Suppressor macrophage treated with lipopolysaccharide for 4 hours (primary cell): ENCODE data around the gene PGC.

ENCODE experiments used
- DNase-seq: peaks from one replicate; pipeline ENCODE4 v3.0.0-alpha.2; 2020

Gene PGC

DNA sequence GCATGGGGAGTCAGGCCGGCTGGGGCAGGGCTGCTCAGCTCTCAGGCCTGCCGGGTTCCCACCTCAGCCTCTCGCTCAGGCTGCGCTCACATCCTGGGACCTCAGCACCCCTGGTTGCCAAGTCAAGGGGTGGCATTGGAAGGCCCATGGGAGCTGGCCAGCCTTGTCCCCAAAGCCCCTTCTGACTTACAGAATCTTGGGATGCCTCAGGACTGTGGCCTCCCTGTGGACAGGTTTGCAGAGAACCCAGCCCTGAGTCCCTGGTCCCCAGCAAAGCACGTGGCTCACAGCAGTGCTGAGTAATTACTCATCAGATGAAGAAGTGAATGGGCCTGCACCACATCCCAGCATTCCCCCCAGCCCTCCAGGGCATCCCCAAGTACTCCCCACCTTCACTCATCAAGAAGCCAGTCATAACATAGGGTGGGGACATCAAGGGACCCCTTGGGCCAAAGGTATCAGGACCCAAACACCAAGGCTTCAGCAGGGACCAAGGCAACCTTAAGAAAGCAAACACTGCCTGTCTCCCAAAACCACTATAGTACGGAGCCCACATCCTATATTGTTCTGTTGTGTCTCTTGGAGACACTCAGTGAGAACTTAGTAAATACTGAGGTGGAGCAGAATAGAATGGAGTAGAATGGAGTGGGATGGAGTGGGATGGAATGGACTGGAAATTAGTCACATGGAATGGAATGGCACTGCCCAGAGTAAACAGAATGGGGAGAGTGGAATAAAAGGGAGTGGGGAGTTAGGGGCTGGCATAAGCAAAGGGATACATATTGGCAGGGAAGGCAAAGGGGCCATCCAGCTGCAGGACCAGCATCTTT, 3.6 kb downstream of the PGC start:
- DNase-seq, result no peak

DNA sequence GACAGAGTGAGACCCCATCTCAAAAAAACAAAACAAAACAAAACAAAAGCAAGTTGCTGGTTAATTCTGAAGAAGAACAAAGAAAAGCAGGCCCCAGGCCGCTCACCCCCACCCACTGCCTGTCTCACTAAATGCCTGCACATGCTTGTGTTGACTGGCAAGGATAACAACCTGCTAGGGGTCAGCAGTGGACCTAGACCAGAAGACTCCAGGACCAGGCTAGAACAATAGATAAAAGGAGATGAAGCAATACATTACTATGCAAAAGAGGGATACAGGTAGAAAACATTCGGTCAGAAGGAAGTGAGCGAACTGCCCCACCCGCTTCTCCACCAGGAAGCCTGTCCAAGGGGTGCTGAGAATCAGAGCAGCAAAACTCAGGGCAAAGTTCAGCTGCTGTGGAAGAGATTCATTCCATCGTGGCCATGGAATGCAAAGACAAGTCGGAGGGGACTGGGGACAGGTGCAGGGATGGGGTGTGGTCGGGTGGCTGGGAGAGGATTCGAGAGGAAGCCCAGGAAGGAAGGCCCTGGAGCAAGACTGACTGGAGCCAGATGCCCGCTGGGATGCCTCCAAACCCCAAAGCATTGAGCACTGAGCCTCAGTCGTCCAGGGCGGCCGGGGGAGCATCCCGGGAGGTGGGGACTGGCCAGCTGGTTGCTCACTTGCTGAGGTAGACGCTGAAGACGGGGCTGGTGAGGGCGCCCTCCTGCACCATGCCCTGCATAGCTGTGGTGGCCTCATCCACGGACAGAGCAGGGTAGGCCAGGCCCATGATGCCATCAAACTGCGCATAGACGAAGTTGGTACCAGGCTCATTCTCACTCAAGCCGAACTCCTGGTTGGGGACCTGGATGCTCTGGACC, 5.3 kb downstream of the PGC start:
- no peak for DNase-seq

DNA sequence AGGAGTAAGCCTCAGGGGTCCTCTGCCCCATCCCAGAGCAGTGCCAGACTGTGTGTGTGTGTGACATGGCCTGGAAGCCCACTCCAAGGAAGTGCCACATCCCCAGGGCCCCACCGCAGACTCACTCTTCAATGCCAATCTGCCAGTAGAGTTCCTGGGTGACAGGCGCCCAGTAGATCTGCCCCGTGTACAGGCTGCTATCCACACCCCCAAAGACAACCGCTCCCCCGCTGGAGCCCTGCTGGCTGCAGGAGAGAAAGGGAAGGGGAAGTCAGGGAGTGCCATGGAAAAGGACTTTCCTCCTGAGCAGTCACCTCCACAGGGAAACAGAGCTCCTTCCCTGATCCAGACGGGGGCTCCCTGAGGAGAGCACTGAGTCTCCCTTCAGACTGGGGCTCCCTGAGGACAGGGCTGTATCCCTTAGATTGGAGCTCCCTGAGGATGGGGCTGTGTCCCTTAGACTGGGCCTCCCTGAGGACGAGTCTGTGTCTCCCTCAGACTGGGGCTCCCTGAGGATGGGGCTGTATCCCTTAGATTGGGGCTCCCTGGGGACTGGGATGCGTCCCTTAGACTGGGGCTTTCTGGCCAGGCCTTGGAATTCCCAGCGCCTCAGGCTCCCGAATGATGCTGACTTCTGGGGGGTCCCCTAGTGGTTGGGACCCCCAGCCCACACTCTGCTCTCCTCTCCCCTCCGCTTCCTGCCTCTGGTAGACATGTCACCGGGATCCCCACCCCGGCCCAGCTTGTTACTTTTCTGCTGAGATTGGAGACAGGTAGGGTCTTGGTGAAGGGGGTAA, 6.6 kb downstream of the PGC start:
- DNase-seq, result no peak

DNA sequence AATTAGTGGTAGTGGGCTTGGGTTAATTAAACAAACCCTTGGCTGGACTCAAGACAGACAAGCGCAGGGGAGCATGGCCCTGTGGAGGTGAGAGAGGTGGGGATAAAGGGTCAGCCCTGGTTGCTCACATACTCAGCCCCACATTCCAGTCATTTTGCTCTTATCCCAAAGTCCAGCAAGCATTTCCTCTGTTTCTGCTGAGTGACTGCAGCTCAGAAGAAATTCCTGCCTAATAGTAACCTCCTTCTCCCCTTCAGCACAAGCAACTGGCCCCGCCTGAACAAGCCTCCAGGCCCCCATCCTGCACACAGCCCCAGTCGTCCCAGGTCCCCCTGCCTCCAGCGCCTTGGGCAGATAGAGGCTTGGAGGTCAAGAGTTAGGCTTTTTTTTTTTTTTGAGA, 8.2 kb downstream of the PGC start:
- no peak for DNase-seq

DNA sequence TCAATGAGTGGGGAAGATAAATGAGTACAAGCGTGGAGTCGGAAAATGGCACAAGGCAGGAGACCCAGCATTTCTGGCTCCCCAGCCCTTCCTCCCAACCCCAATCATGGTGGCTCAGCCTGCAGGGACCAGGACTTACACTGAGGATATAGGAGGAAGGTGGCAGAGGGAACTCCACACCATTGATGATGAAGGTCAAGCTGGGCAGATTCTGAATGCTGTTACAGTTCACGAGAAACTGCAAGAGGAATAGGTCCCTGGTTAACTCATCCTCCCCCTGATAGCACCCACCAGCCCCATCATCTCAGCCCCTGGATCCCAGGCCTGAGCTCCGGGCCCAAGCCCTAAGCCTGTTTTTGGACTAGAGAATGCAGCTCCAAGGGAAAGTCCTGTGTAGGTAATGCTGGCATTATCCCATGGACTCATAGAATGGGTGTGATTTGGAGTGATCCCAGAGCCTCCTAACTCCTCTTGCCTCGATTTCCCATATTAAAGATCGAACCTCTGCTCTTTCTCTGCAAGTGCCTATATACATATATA, 9.5 kb downstream of the PGC start:
- DNase-seq, result no peak

DNA sequence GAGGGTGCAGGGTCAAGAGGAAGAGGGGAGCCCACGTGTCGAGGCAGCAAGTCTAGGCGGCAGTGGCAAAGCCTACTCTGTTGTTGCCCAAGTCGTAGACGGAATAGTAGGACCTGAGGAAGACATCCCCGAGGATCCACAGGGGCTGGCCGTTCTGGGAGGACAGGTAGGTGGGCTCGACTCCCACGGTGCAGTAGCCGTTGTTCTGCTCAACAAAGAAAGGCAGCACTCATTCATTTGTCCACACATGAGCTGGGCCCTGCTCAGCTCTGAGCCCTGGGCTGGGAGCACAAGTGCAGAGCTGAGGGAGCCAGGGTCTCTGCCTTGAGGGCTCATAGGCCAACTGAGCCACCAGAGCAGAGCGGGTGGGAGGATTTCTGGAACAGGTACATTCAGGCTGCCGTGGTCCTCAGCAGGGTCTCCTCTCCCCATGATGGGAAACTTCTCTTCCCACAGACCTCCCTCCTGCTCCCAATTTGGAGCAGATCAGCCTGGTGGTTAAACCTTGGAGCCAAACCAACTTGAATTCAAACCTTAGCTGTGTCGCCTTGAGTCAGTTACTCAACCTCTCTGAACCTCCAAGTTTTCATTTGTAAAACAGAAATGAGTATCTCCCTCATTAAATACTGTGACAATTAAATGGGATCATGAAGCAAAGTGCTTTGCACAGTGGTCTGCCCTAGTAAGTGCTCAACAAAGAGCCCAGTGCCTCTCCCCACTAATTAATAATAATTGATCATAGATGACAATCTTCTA, 10.2 kb downstream of the PGC start:
- no peak for DNase-seq

DNA sequence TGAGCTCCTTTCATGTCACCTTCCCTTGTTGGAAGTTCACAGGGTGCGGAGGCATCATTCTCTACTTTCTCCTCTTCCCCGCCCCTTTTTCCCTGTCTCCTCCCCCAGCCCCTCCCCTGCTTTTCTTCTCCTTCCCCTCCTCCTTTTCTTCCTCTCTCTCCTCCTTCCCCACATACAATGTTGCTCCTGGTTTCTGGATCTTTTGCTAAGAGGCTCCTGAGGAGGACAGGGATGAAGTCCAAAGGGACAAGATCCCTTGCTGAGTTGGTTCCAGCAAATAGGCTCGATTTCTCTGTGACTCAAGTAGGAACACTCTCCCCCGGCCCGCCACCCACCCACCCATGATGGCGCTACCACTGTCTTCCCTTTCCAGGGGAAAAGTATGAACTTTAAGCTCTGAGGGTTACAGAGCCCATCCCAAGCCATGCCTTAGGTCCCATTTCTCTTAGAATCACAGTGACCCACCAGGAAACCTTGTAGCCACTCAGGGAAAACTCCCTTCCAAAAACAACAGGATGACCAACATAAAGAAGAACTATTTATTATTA, 10.9 kb downstream of the PGC start:
- DNase-seq, result no peak

DNA sequence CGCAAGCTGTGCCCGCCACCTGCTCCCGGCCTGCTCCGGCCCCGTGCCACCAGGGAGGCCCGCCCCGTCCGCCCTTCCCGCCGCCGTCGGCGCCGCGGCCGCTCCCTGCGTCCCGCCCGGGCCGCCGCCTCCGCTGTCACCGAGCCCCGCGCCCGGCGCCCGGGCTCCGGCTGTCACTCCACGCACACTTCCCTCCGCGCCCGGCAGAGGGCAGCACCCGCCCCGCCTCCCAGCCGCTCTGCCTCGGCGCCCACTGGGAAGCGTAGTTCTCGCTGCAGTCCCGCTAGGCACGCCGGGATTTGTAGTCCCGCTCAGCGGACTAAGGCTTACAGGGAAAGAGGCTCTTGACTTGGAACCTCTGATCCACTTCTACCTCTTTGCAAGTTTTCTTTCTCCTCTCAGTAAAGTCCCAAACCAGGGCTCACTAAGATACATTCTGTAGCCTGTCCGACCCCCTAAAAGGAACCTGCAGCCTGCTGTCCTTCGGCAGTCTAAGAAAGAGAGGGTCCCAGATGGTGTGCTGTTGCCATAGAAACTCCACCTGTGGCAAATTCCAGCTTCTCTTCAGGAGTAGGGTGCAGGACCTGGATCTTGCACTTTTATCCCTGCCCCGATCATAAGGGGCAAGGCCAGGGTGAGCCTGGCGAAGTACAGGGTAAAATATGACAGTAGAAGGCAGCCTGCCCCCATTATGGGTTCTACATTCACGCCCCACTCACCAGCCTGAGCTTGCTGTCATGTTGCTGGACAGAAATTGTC, 11.6 kb downstream of the PGC start, which contains the start of gene TFEB:
TFEB (minus strand) TSS at position 182 of the 759 bp plus-strand sequence. CDS start 44,395 bp downstream, outside the sequence.
- DNase-seq, result peak; percentile 96

DNA sequence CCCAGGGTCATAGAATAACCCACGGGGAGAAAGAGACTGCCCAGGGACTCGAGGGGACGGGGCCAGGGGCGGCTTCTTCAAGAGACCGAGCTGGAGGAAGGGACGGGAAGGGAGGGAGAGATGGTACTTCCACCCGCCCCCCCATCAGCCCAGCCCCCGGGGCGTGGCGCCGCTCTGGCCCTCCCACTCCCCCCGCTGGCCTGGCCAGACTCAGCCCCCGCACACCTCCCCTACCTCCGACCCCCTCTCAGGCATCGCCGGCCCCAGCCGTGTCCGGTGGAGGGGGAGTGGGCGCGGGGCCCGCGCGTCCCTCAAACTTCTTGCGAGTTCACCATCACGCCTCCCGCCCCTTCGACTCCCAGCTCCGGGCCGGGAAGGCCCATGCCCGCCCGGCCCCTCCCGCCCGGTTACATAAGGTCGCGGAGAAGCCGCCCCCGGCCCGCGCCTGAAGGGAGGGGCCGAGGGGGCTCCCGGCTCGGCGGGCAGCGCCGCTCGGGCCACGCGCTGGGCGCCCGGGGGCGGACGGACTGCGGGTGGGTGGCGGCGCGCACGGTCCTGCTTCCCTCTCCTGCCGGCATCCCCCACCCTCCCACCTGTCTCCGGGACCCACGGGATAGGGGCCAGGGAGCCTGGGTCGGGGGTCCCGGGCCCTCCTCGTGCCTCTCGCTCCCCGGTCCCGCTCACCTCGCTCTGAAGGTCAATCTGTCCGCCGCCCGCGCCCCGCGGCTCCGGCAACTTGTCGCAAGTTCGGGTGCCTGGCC, 12.4 kb downstream of the PGC start:
- DNase-seq, result peak; percentile 73

DNA sequence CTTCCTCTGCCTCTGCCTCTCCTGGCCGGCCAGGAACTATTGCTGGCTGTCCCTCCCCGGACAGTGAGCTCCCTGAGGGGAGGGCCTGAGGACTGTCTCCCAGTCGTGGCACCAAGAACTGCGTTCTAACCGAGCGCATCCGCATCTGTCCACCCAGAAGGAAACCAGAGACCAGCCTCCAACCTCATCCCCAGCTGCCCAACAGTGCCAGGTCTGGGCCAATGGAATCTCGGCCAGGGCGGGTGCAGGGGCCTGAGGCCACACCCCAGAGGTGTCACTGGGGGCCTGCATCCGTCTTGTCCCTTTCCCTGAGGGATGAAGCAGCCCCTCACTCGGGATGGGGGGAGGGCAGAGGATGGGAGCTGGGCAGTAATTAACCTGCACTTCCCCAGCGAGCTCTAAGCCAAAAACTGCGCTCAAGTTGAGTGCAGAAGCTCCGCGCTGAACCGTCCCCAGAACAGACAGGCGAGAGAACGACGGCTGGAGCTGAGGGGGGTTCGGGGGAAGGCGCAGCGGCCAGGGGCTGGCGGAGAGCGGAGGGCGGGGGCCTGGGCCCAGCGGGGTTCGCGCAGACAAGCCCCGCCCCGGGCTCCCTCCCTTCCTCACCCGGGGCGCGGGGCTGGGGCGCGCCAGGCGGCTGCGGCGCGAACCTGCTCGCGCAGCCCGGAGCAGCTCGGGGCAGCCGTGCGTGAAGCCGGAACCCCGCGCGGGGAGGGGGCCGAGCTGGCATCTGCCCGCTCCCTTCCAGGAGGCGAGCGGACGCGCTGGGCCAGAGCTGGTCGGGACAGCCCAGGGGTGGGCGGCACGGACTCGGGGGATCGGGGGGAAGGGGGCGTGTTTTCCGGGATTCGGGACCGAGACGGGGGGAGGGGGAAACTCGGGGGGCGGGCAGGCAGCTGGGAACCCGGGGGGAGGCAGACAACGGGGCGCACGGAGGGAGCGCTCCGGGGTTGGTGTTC, 13.2 kb downstream of the PGC start:
- peak; percentile 72 for DNase-seq

DNA sequence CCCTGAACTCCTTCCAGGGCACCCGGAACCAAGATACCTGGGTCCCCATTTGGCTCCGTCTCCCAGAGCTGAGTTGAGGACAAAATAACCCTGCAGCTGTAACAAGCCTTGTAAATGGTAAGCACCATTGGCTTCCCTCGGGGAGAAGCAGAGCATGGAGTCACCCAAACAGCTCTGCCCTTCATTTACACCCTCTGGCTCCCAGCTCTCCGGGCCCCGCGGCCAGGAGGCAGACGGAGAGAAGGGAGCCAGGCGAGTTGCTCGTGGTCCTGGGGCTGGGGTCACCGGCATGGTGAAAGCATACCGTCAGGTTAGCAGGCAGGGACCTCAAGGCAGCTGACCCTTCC, 13.9 kb downstream of the PGC start:
- no peak for DNase-seq

DNA sequence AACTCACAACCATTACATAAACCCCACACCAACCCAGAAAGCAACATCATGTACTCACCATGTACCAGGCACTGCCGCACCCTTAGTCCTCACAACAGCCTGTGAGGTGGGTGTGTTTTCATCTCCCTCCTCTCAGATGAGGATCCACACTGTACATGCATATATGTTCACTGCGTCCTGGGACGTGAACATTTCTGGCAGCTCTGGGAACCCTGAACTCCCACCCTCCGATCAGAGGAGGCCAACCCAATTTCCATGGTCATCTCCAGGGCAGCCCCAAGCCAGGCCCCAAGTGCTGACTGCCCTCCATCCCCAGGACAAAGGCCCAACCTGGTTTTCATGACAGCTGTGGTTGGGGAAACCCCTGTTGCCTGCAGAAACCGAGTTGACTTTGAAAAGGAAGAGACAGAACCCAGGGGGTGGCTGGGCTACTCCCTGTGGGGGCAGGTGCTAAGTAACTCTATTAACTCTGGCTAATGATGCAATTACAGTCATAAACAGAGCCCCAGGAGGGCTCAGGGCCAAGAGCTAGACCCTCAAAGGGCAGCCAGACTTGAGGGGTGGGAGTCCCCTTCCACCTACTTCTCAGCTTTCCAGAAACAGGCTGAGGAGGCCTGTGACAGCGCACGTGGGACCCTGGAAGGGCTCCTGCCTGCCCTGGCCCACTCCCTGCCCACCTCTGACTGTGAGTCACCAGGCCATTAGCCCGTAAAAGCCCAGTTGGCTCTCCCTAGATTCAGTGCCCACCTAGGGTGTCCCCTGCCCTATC, 14.4 kb downstream of the PGC start:
- no peak for DNase-seq

DNA sequence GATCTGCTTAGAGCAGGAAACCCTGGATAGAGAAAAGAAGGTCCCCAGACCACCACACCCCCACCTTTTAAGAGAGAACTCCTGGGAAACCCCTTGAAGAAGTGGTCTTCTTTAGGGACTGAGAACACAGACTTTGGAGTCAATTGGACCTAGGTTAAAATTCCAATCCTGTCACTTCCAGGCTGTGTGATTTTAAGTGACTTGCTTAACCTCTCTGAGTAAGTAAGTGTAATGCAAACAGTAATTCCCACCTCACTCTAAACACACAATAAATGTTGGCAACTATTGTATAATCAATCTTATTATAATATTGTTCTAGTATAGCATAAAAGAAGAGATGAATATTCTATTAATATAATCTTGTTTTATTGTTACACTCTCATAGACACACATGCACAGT, 15.0 kb downstream of the PGC start:
- DNase-seq, result no peak

DNA sequence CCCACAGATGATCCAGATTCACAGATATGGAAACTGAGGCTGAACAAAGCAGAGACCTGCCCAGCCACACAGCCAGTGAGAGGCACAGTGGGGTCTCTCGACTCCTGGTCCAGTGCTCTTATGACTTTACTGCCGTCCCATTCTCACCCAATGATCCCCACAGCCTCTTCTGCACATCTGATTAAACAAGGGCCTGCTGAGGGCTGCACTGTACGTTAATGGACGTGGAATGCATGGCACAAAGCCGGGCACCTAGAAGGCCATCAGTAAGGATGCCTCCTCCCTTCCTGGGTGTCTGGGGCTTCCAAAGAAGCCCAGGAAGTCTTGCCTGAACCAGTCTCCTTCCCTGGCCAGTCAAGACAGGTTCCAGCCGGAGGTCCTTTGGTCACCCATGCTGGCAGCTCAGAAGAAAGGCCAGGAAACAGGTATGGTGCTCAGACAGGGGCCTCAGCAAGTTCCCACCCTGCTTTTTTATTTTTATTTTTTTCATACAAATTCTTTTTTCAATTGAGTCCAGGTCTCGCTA, 15.6 kb downstream of the PGC start:
- no peak for DNase-seq

DNA sequence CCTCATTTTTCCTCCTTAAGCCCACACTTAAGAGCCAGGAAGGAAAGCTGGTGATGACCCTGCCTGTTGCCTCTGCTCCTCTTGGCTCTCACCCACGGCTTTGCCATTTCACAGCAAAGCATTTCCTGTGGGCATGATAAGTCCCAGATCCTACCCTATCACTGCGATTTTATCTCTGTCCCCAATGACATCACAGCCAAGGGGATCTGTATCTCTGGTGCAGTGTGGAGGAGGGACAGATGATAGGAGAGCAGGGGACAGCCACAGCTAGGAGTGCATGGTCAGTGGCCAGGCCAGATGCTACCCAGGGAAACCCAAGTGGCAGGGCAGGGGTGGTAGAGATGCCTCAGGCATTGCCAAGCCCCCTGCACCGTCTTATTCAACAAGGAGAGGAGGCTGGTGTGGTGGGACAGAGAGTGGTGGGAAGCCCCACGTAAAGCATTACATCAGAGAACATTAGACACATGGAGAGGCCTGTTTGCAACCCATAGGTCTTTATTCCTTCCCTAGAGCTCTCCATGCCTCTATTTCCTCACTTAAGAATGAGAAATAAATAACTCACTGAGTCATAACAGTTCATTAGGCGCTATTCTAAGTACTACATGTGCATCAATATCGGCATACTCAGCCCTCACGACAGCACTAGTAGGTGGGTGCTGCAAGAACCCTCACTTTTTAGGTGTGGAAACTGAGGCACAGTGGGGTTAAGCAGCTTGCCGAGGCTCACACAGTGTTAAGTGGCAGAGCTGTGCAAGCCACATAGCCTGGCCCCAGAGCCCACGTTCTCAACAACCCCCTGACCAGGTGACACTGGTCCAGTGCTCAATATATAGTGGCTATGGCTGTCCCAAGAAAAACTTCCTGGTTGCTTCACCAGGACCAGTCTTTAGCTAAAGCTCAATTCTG, 16.4 kb downstream of the PGC start:
- peak; percentile 36 for DNase-seq

DNA sequence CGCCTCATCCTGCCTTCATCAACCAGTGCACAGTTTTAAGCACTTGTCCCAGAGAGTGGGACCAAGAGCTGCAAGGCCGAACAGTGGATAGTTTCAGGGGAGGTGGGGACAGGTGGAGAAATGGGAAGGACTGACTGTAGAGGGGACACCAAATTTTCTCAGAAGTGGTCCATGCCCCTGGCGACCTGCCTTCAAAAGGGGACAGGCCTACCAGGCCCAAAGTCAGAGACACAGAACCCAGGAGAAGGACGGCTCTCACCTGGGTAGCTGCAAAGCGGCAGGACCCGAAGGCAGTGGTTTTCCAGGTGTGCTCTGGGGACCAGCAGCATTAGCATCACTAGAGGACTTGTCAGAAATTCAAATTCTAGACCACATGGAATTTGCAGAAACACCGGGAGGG, 17.6 kb downstream of the PGC start:
- DNase-seq, result no peak

DNA sequence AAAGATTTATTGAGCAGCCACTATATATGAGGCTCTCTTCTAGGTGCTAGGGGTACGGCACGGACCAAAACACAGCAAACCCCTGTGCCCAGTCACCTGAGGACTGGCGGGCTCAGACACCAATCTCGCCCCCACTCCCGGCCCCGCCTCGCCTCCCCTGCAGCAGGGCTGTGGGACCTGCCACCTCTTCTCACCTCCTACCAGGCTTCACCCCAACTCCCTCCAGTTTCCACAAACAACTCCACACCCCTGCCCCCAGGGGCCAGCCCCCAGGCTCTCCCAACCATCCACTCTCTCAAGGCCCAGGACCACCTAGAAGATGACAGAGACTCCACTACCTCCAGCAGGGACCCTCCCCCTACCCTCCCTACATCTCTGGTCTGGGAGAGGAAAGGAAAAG, 18.2 kb downstream of the PGC start:
- DNase-seq, result no peak
